OCI-LY1 (cell line): ENCODE data around the gene TCP1.

Source experiments
- H2AFZ ChIP-seq: fragments of 200-600 bp; sonication (generic), shearing (Covaris generic); 2 replicates; pipeline ENCODE4 v1.6.0; 2014; ENCODE audit warnings: antibody characterized with exemption, mild to moderate bottlenecking, low read length
- H3F3A ChIP-seq: fragments of 200-600 bp; sonication (generic), shearing (Covaris generic); 2 replicates; pipeline ENCODE4 v1.6.0; 2014; ENCODE audit warnings: mild to moderate bottlenecking, antibody characterized with exemption, low read length, moderate library complexity; ENCODE audit not compliant: insufficient read depth
- H3K27ac ChIP-seq: fragments of 200-600 bp; sonication (generic); 2 replicates; pipeline ENCODE4 v1.5.1; 2014; ENCODE audit warnings: low read length, mixed run types, mild to moderate bottlenecking, low read depth; ENCODE audit not compliant: poor library complexity, severe bottlenecking
- H3K27me3 ChIP-seq: fragments of 200-600 bp; sonication (generic); 2 replicates; pipeline ENCODE4 v1.6.0; 2014; ENCODE audit warnings: antibody characterized with exemption, mild to moderate bottlenecking, low read length, moderate library complexity; ENCODE audit not compliant: insufficient read depth
- H3K36me3 ChIP-seq: fragments of 200-600 bp; sonication (generic); 2 replicates; pipeline ENCODE4 v1.6.1; 2014; ENCODE audit warnings: mild to moderate bottlenecking, antibody characterized with exemption, low read length, moderate library complexity, mixed read lengths; ENCODE audit not compliant: insufficient read depth
- H3K4me1 ChIP-seq: fragments of 200-600 bp; sonication (generic); 2 replicates; pipeline ENCODE4 v1.5.1; 2014; ENCODE audit warnings: mild to moderate bottlenecking, low read length, moderate library complexity; ENCODE audit not compliant: insufficient read depth, severe bottlenecking
- H3K4me2 ChIP-seq: fragments of 200-600 bp; sonication (generic), shearing (Covaris generic); 2 replicates; pipeline ENCODE4 v1.6.1; 2014; ENCODE audit warnings: low read length
- H3K4me3 ChIP-seq: fragments of 200-600 bp; sonication (generic); 2 replicates; pipeline ENCODE4 v1.5.1; 2014; ENCODE audit warnings: low read length, low read depth, mild to moderate bottlenecking, mixed read lengths; ENCODE audit not compliant: poor library complexity, severe bottlenecking
- H3K79me2 ChIP-seq: fragments of 200-600 bp; shearing (Covaris generic); 2 replicates; pipeline ENCODE4 v1.6.1; 2016; ENCODE audit warnings: mixed run types, low read length, mixed read lengths; ENCODE audit not compliant: insufficient read depth
- H3K9ac ChIP-seq: fragments of 200-600 bp; sonication (generic), shearing (Covaris generic); 2 replicates; pipeline ENCODE4 v1.6.1; 2014; ENCODE audit warnings: mild to moderate bottlenecking, low read length, mixed read lengths
- H3K9me2 ChIP-seq: fragments of 200-600 bp; sonication (generic), shearing (Covaris generic); 2 replicates; pipeline ENCODE4 v1.6.1; 2014; ENCODE audit warnings: low read depth, mild to moderate bottlenecking, low read length, mixed read lengths
- H3K9me3 ChIP-seq: fragments of 200-600 bp; shearing (Covaris generic); 2 replicates; pipeline ENCODE4 v1.6.1; 2014; ENCODE audit warnings: low read length, mixed read lengths
- H4K20me1 ChIP-seq: fragments of 200-600 bp; sonication (generic), shearing (Covaris generic); 2 replicates; pipeline ENCODE4 v1.6.0; 2016; ENCODE audit warnings: mild to moderate bottlenecking, low read length; ENCODE audit not compliant: insufficient read depth
- CTCF ChIP-seq: fragments of 200-600 bp; sonication (generic), shearing (Covaris generic); IDR thresholded peaks from 2 replicates; pipeline ENCODE4 v1.5.1; 2017; ENCODE audit warnings: mild to moderate bottlenecking, antibody characterized with exemption, low read length, moderate library complexity, mixed read lengths
- EZH2 ChIP-seq: fragments of 200-600 bp; sonication (generic), shearing (Covaris generic); IDR thresholded peaks from 2 replicates; pipeline ENCODE4 v1.8.0; 2017; ENCODE audit warnings: borderline replicate concordance, mixed run types, mild to moderate bottlenecking, antibody characterized with exemption, low read length, moderate library complexity, mixed read lengths

Gene TCP1

GRCh38 chr6:159806021-159806458 is 16.6 kb upstream of the TCP1 start:
- TF ChIP-seq EZH2 (no peak), CTCF (no peak)
- Histone ChIP-seq H3K79me2 (no peaks in the 10 kb centered on the region), H3K4me1 (no peaks in the 10 kb centered on the region), H3F3A (no peaks in the 10 kb centered on the region), H3K27me3 (no peaks in the 10 kb centered on the region), H4K20me1 (no peaks in the 10 kb centered on the region), H3K36me3 (no peaks in the 10 kb centered on the region), H3K9me3 (no peaks in the 10 kb centered on the region), H3K9me2 (no peaks in the 10 kb centered on the region), H3K27ac (no peak overlapping the region), H2AFZ (no peak overlapping the region), H3K9ac (no peak overlapping the region), H3K4me3 (no peak overlapping the region), H3K4me2 (no peak overlapping the region)

GRCh38 chr6:159805440-159806020 is 16.1 kb upstream of the TCP1 start:
- Histone ChIP-seq H3K27me3 (no peaks in the 10 kb centered on the region), H4K20me1 (no peaks in the 10 kb centered on the region), H3F3A (no peaks in the 10 kb centered on the region), H3K36me3 (no peaks in the 10 kb centered on the region), H2AFZ (no peak overlapping the region), H3K9me2 (no peaks in the 10 kb centered on the region), H3K9me3 (no peaks in the 10 kb centered on the region), H3K9ac (no peak overlapping the region), H3K4me3 (no peak overlapping the region), H3K79me2 (no peaks in the 10 kb centered on the region), H3K4me1 (no peaks in the 10 kb centered on the region), H3K4me2 (no peak overlapping the region), H3K27ac (no peak overlapping the region)
- TF ChIP-seq EZH2 = no peak
- no peak for TF ChIP-seq CTCF

- Histone ChIP-seq H3K4me1 (no peaks in the 10 kb centered on the region), H3K4me3 (no peak overlapping the region), H3K27ac (no peak overlapping the region), H3K9me2 (no peaks in the 10 kb centered on the region), H2AFZ (no peak overlapping the region), H3K9ac (no peak overlapping the region), H3K9me3 (no peaks in the 10 kb centered on the region), H3K4me2 (no peak overlapping the region), H3K79me2 (no peaks in the 10 kb centered on the region), H3K27me3 (no peaks in the 10 kb centered on the region), H3F3A (no peaks in the 10 kb centered on the region), H3K36me3 (peaks cover 4% of the 10 kb centered on the region; the same call in 1 of the 2 replicates), H4K20me1 (no peaks in the 10 kb centered on the region)
- TF ChIP-seq EZH2 (no peak), CTCF (no peak)
These were observed 15.1 kb upstream of the TCP1 start for GRCh38 chr6:159804504-159804903.
